CD14-positive monocyte (primary cell): ENCODE measurements around the gene RBKS. TPM values are rescaled to one million over a fixed set of nuclear protein-coding genes. Genes with fewer than 3 reads are reported as not detected.
A peak's percentile ranks its signal among the peaks of the same experiment; 100 is the strongest.

Experiments
- DNase-seq, 3 donors: peaks; one replicate each; pipeline ENCODE4 v3.0.0-alpha.2; 2011 to 2022
- H2AFZ ChIP-seq: 2 replicates; pipeline ENCODE4 v1.6.0; 2012; ENCODE audit warnings: mild to moderate bottlenecking, low read depth, low read length, inconsistent platforms; ENCODE audit not compliant: insufficient read depth, poor library complexity, severe bottlenecking
- H3K27ac ChIP-seq, 2 donors: 1 replicate in 1 of 2; 2 replicates in 1 of 2; pipeline ENCODE4 v1.5.1; 2012 to 2013; ENCODE audit warnings: low read length in 2 of 2, control low read depth in 1 of 2, inconsistent platforms in 1 of 2, low read depth in 1 of 2, mild to moderate bottlenecking in 1 of 2
- H3K27me3 ChIP-seq, 2 donors: one replicate each; pipeline versions ENCODE4 v1.6.0 to v1.6.1; 2011 to 2013; ENCODE audit warnings: low read length in 2 of 2; ENCODE audit not compliant: control insufficient read depth in 2 of 2, insufficient read depth in 2 of 2
- H3K36me3 ChIP-seq, 2 donors: replicated peaks in 1 of 2; 1 replicate in 1 of 2; 2 replicates in 1 of 2; pipeline versions ENCODE4 v1.5.1 to v1.6.1; 2012 to 2013; ENCODE audit warnings: low read length in 2 of 2, control low read depth in 1 of 2, inconsistent platforms in 1 of 2, mild to moderate bottlenecking in 1 of 2; ENCODE audit not compliant: insufficient read depth in 2 of 2, control insufficient read depth in 1 of 2
- H3K4me1 ChIP-seq, 2 donors: 1 replicate in 1 of 2; 2 replicates in 1 of 2; pipeline versions ENCODE4 v1.5.1 to v1.6.1; 2012 to 2013; ENCODE audit warnings: low read length in 2 of 2, control low read depth in 1 of 2, inconsistent platforms in 1 of 2, mild to moderate bottlenecking in 1 of 2, moderate library complexity in 1 of 2; ENCODE audit not compliant: insufficient read depth in 2 of 2, control insufficient read depth in 1 of 2
- H3K4me2 ChIP-seq: replicated peaks from 2 replicates; pipeline ENCODE3; 2012; ENCODE audit warnings: low read length, moderate library complexity, mild to moderate bottlenecking; ENCODE audit not compliant: poor library complexity, severe bottlenecking; ENCODE audit errors: extremely low read depth
- H3K4me3 ChIP-seq, 3 experiments: fragments of 200-600 bp in 1 of 3; sonication (generic) in 1 of 3; replicated peaks in 1 of 3; 1 replicate in 2 of 3; 2 replicates in 1 of 3; pipeline ENCODE4 v1.5.1; 2011 to 2013; ENCODE audit warnings: low read length in 3 of 3, mild to moderate bottlenecking in 3 of 3, control low read depth in 2 of 3, low read depth in 2 of 3, inconsistent platforms in 1 of 3, moderate library complexity in 1 of 3
- H3K79me2 ChIP-seq: 2 replicates; pipeline ENCODE4 v1.6.0; 2012; ENCODE audit warnings: mild to moderate bottlenecking, control low read depth, inconsistent platforms, low read length, moderate library complexity; ENCODE audit not compliant: insufficient read depth
- H3K9ac ChIP-seq: 2 replicates; pipeline ENCODE4 v1.6.0; 2017; ENCODE audit warnings: low read length, mild to moderate bottlenecking; ENCODE audit not compliant: insufficient read depth, poor library complexity, severe bottlenecking
- H3K9me3 ChIP-seq, 2 donors: replicated peaks in 1 of 2; 1 replicate in 1 of 2; 2 replicates in 1 of 2; pipeline versions ENCODE4 v1.5.1 to v1.6.1; 2012 to 2013; ENCODE audit warnings: low read length in 2 of 2, control low read depth in 1 of 2; ENCODE audit not compliant: control insufficient read depth in 1 of 2, insufficient read depth in 1 of 2
- H4K20me1 ChIP-seq: 2 replicates; pipeline ENCODE4 v1.6.0; 2012; ENCODE audit warnings: mild to moderate bottlenecking, low read length, control low read depth, moderate library complexity; ENCODE audit not compliant: insufficient read depth
- H3K27ac Mint-ChIP-seq, 7 donors: one replicate each; pipeline ENCODE4 v1.8.0; 2020; ENCODE audit warnings: mild to moderate bottlenecking in 7 of 7, mixed read lengths in 7 of 7, moderate library complexity in 6 of 7, inconsistent platforms in 2 of 7
- H3K27me3 Mint-ChIP-seq, 3 donors: one replicate each; pipeline ENCODE4 v1.8.0; 2021 to 2022; ENCODE audit warnings: low read depth in 3 of 3, mild to moderate bottlenecking in 3 of 3, mixed read lengths in 3 of 3, moderate library complexity in 3 of 3, inconsistent platforms in 1 of 3
- H3K36me3 Mint-ChIP-seq, 2 donors: one replicate each; pipeline ENCODE4 v1.8.0; 2020; ENCODE audit warnings: mixed read lengths in 2 of 2, inconsistent platforms in 1 of 2, mild to moderate bottlenecking in 1 of 2
- H3K4me1 Mint-ChIP-seq: one replicate; pipeline ENCODE4 v1.8.0; 2020; ENCODE audit warnings: mild to moderate bottlenecking, mixed read lengths
- H3K4me3 Mint-ChIP-seq, 2 donors: one replicate each; pipeline ENCODE4 v1.8.0; 2020; ENCODE audit warnings: mild to moderate bottlenecking in 2 of 2, mixed read lengths in 2 of 2, moderate library complexity in 1 of 2
- H3K9me3 Mint-ChIP-seq, 7 donors: one replicate each; pipeline ENCODE4 v1.8.0; 2020 to 2022; ENCODE audit warnings: mixed read lengths in 7 of 7, mild to moderate bottlenecking in 6 of 7, moderate library complexity in 6 of 7, inconsistent platforms in 2 of 7
- WGBS: methylation state at CpG from one replicate; pipeline ENCODE4 v1.1.5; 2013; ENCODE audit warnings: missing lambda C conversion rate; ENCODE audit not compliant: insufficient coverage; 5-methylcytosine and 5-hydroxymethylcytosine counted together
- intact Hi-C, 2 donors: fragments of 100-400 bp; cut with micrococcal nuclease; formaldehyde crosslinking; loops; one replicate each; pipeline versions ENCODE4 v1.15.0 to v1.15.1; 2023
- polyA plus RNA-seq, 3 donors: library from polyadenylated mRNA; depleted of rRNA in 1 of 3; unstranded in 2 of 3; stranded (reverse) in 1 of 3; fragments of 300-500 nt in 2 of 3; fragments of >200 nt in 1 of 3; fragmentation: Illumina TruSeq in 2 of 3; gene quantifications; 1 replicate in 2 of 3; 2 replicates in 1 of 3; pipeline ENCODE4 v1.2.3, GENCODE V29; 2012 to 2021
- TF ChIP-seq, protein P1 (sequence below): fragments of 200-600 bp; IDR thresholded peaks from one replicate; pipeline ENCODE4 v1.8.0; 2022; ENCODE audit warnings: antibody characterized with exemption, mild to moderate bottlenecking

RBKS gene
- polyA plus RNA-seq, 3 donors: 3.9 to 39.1 (median 4.3) TPM

DNA sequence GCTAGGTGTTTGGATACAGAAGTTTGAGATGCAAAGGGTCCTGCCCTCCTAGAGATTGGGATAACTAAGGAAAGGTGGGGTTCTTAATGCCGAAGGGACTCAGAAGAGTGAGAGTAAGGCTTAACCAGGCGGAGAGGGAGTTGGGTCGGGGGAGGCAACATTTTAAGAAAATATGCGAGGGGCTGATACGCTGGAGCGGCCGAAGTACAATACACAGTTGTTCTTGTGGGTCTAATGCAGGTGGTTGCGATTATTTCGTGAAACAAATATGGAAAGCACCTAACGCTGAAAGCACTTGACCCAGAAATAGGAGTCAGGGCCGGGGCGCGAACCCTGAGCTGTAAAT, 119.0 kb downstream of the RBKS start:
- Histone ChIP-seq H3K27me3 (no peaks in the 10 kb centered on the region), H3K79me2 (peaks cover 56% of the 10 kb centered on the region), H3K4me1 (peaks cover 37 to 51% of the 10 kb centered on the region in 2 donors), H3K27ac (peak overlapping the region; percentile 89 to 95), H2AFZ (peak overlapping the region; percentile 86), H4K20me1 (no peaks in the 10 kb centered on the region), H3K9me3 (no peaks in the 10 kb centered on the region), H3K9ac (peak overlapping the region; percentile 87), H3K36me3 (peaks cover 4 to 15% of the 10 kb centered on the region in 2 donors), H3K4me2 (peak overlapping the region; percentile 84), H3K4me3 (peak overlapping the region; percentile 92 to 99 (median 96))
- peaks cover 10 to 18% of the 10 kb centered on the region in 2 donors for H3K36me3 Mint-ChIP-seq
- H3K4me1 Mint-ChIP-seq: peaks cover 48% of the 10 kb centered on the region
- peak overlapping the region; percentile 99 to 100 for H3K4me3 Mint-ChIP-seq
- TF ChIP-seq, protein P1, sequence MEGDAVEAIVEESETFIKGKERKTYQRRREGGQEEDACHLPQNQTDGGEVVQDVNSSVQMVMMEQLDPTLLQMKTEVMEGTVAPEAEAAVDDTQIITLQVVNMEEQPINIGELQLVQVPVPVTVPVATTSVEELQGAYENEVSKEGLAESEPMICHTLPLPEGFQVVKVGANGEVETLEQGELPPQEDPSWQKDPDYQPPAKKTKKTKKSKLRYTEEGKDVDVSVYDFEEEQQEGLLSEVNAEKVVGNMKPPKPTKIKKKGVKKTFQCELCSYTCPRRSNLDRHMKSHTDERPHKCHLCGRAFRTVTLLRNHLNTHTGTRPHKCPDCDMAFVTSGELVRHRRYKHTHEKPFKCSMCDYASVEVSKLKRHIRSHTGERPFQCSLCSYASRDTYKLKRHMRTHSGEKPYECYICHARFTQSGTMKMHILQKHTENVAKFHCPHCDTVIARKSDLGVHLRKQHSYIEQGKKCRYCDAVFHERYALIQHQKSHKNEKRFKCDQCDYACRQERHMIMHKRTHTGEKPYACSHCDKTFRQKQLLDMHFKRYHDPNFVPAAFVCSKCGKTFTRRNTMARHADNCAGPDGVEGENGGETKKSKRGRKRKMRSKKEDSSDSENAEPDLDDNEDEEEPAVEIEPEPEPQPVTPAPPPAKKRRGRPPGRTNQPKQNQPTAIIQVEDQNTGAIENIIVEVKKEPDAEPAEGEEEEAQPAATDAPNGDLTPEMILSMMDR: no peak
- peaks cover 0 to 2% (median 0%) of the 10 kb centered on the region in 7 donors for H3K9me3 Mint-ChIP-seq
- intact Hi-C loops: loop anchor here in 1 of 2 donors (10.0 kb wide), 1 partner anchor 54 kb away; no protein-coding TSS in a partner anchor
- WGBS: 18% methylated on average over 11 of the region's 13 CpGs
- H3K27ac Mint-ChIP-seq: peak overlapping the region; percentile 96 to 99 (median 99)
- DNase-seq: no peak
- peaks cover 0 to 3% (median 0%) of the 10 kb centered on the region in 3 donors for H3K27me3 Mint-ChIP-seq

GRCh38 chr2:27766287-27766661, 123.9 kb downstream of the RBKS start:
- Mint-ChIP-seq H3K4me1 (peaks cover 49% of the 10 kb centered on the region), H3K4me3 (peak overlapping the region; percentile 71 to 87), H3K9me3 (no peaks in the 10 kb centered on the region), H3K27ac (peak overlapping the region; percentile 19 to 89 (median 83)), H3K27me3 (peaks cover 0 to 3% (median 0%) of the 10 kb centered on the region in 3 donors), H3K36me3 (peaks cover 0 to 2% of the 10 kb centered on the region in 2 donors)
- Histone ChIP-seq H3K36me3 (no peaks in the 10 kb centered on the region), H4K20me1 (no peaks in the 10 kb centered on the region), H3K4me2 (peak overlapping the region; percentile 68), H3K9ac (peak overlapping the region; percentile 30), H3K27ac (peak overlapping the region in 1 of 2 donors; percentile 65), H3K79me2 (peaks cover 7% of the 10 kb centered on the region), H3K4me1 (peaks cover 37 to 46% of the 10 kb centered on the region in 2 donors), H3K4me3 (peak overlapping the region in 2 of 3 experiments; percentile 24 to 63), H2AFZ (peak overlapping the region; percentile 84), H3K9me3 (no peaks in the 10 kb centered on the region), H3K27me3 (no peaks in the 10 kb centered on the region)
- TF ChIP-seq, protein P1: no peak
- no peak for DNase-seq
- intact Hi-C loops: no loop called here
- no CpG with 5 or more reads among the region's 2 CpGs for WGBS
